H9 (cell line): ENCODE results near the gene GAB3. TPM values are rescaled to one million over a fixed set of nuclear protein-coding genes. Genes with fewer than 3 reads are reported as not detected.

ENCODE experiments used
- DNase-seq: peaks from one replicate; pipeline ENCODE4 v3.0.0-alpha.2; 2017
- H2AFZ ChIP-seq: one replicate; pipeline ENCODE4 v1.6.1; 2013; ENCODE audit warnings: mild to moderate bottlenecking, low read length, control low read depth, moderate library complexity
- H2AK5ac ChIP-seq: 2 replicates; pipeline ENCODE4 v1.6.1; 2013; ENCODE audit warnings: low read length, control low read depth, mixed read lengths; ENCODE audit not compliant: insufficient read length
- H2BK120ac ChIP-seq: one replicate; pipeline ENCODE4 v1.6.1; 2013; ENCODE audit warnings: low read depth, mild to moderate bottlenecking, low read length, control low read depth, inconsistent platforms; ENCODE audit not compliant: poor library complexity, severe bottlenecking
- H2BK12ac ChIP-seq: 2 replicates; pipeline ENCODE4 v1.6.1; 2013; ENCODE audit warnings: low read length, control low read depth, mixed read lengths, low read depth; ENCODE audit not compliant: insufficient read length
- H2BK15ac ChIP-seq: 2 replicates; pipeline ENCODE4 v1.6.1; 2013; ENCODE audit warnings: low read depth, low read length, control low read depth
- H2BK20ac ChIP-seq: one replicate; pipeline ENCODE4 v1.6.1; 2013; ENCODE audit warnings: low read depth, mild to moderate bottlenecking, low read length, control low read depth, inconsistent platforms; ENCODE audit not compliant: poor library complexity, severe bottlenecking
- H2BK5ac ChIP-seq: 2 replicates; pipeline ENCODE4 v1.6.1; 2013; ENCODE audit warnings: low read length, control low read depth, mixed read lengths; ENCODE audit not compliant: insufficient read length
- H3K14ac ChIP-seq: 2 replicates; pipeline ENCODE4 v1.6.1; 2013; ENCODE audit warnings: low read length, control low read depth; ENCODE audit not compliant: insufficient read depth
- H3K18ac ChIP-seq: 2 replicates; pipeline ENCODE4 v1.6.1; 2013; ENCODE audit warnings: low read depth, mild to moderate bottlenecking, mixed read lengths, low read length, control low read depth; ENCODE audit not compliant: insufficient read length
- H3K23ac ChIP-seq: 2 replicates; pipeline ENCODE4 v1.6.1; 2013; ENCODE audit warnings: low read length, control low read depth, mixed read lengths, low read depth; ENCODE audit not compliant: insufficient read length
- H3K23me2 ChIP-seq: 2 replicates; pipeline ENCODE4 v1.6.1; 2013; ENCODE audit warnings: low read depth, mild to moderate bottlenecking, mixed read lengths, low read length, control low read depth; ENCODE audit not compliant: insufficient read length, poor library complexity, severe bottlenecking
- H3K27ac ChIP-seq: 2 replicates; pipeline ENCODE4 v1.5.1; 2013; ENCODE audit warnings: low read length, control low read depth, mixed read lengths, low read depth; ENCODE audit not compliant: insufficient read length
- H3K27me3 ChIP-seq: 2 replicates; pipeline ENCODE4 v1.6.1; 2013; ENCODE audit warnings: low read length, control low read depth, inconsistent platforms; ENCODE audit not compliant: insufficient read depth
- H3K4ac ChIP-seq: 2 replicates; pipeline ENCODE4 v1.6.1; 2013; ENCODE audit warnings: low read depth, mild to moderate bottlenecking, control low read depth, inconsistent platforms, low read length, moderate library complexity
- H3K4me1 ChIP-seq: 2 replicates; pipeline ENCODE4 v1.6.1; 2013; ENCODE audit warnings: low read length, control low read depth, inconsistent platforms; ENCODE audit not compliant: insufficient read depth
- H3K4me2 ChIP-seq: 2 replicates; pipeline ENCODE4 v1.6.1; 2013; ENCODE audit warnings: low read length, control low read depth, mixed read lengths; ENCODE audit not compliant: insufficient read length, insufficient read depth
- H3K56ac ChIP-seq: 2 replicates; pipeline ENCODE4 v1.6.1; 2013; ENCODE audit warnings: low read depth, mild to moderate bottlenecking, mixed read lengths, low read length, control low read depth; ENCODE audit not compliant: insufficient read length
- H3K79me1 ChIP-seq: 2 replicates; pipeline ENCODE4 v1.6.1; 2013; ENCODE audit warnings: low read depth, mild to moderate bottlenecking, moderate library complexity, low read length, control low read depth, inconsistent platforms; ENCODE audit not compliant: insufficient read depth, poor library complexity, severe bottlenecking
- H3K79me2 ChIP-seq: 2 replicates; pipeline ENCODE4 v1.6.1; 2013; ENCODE audit warnings: low read length, control low read depth, inconsistent platforms; ENCODE audit not compliant: insufficient read depth
- H3K9ac ChIP-seq: 2 replicates; pipeline ENCODE4 v1.6.1; 2013; ENCODE audit warnings: low read length, control low read depth, mixed read lengths; ENCODE audit not compliant: insufficient read length; ENCODE audit errors: extremely low read depth
- H3K9me3 ChIP-seq: one replicate; pipeline ENCODE4 v1.6.1; 2013; ENCODE audit warnings: low read depth, low read length, inconsistent platforms; ENCODE audit not compliant: control insufficient read depth
- H3T11ph ChIP-seq: one replicate; pipeline ENCODE4 v1.6.1; 2013; ENCODE audit warnings: mild to moderate bottlenecking, low read length, control low read depth, inconsistent platforms
- H4K20me1 ChIP-seq: one replicate; pipeline ENCODE4 v1.6.1; 2013; ENCODE audit not compliant: control insufficient read depth, insufficient read length, insufficient read depth
- H4K5ac ChIP-seq: 2 replicates; pipeline ENCODE4 v1.6.1; 2013; ENCODE audit warnings: low read depth, mild to moderate bottlenecking, mixed read lengths, low read length, control low read depth; ENCODE audit not compliant: insufficient read length
- H4K8ac ChIP-seq: replicated peaks from 2 replicates; pipeline ENCODE4 v1.6.1; 2013; ENCODE audit warnings: low read length, control low read depth, mixed read lengths, low read depth; ENCODE audit not compliant: insufficient read length
- H4K91ac ChIP-seq: 2 replicates; pipeline ENCODE4 v1.6.1; 2013; ENCODE audit warnings: low read depth, mild to moderate bottlenecking, moderate library complexity, mixed read lengths, low read length, control low read depth; ENCODE audit not compliant: insufficient read length
- H3K27ac Mint-ChIP-seq, 3 experiments: 2 replicates in 2 of 3; 3 replicates in 1 of 3; pipeline ENCODE4 v1.8.0; 2020 to 2021; ENCODE audit warnings: mixed read lengths in 3 of 3, mild to moderate bottlenecking in 1 of 3, moderate library complexity in 1 of 3
- H3K27me3 Mint-ChIP-seq: 2 replicates; pipeline ENCODE4 v1.8.0; 2021; ENCODE audit warnings: low read depth, mild to moderate bottlenecking, moderate library complexity, mixed read lengths
- H3K36me3 Mint-ChIP-seq, 3 experiments: 2 replicates in 2 of 3; 3 replicates in 1 of 3; pipeline ENCODE4 v1.8.0; 2020 to 2021; ENCODE audit warnings: low read depth in 3 of 3, mixed read lengths in 3 of 3; ENCODE audit not compliant: insufficient read depth in 1 of 3
- H3K4me1 Mint-ChIP-seq, 2 experiments: 2 replicates each; pipeline ENCODE4 v1.8.0; 2020; ENCODE audit warnings: mixed read lengths in 2 of 2
- H3K4me3 Mint-ChIP-seq, 2 experiments: 2 replicates in 1 of 2; 3 replicates in 1 of 2; pipeline ENCODE4 v1.8.0; 2020 to 2021; ENCODE audit warnings: mild to moderate bottlenecking in 2 of 2, mixed read lengths in 2 of 2, moderate library complexity in 1 of 2
- H3K9me3 Mint-ChIP-seq, 2 experiments: 2 replicates in 1 of 2; 3 replicates in 1 of 2; pipeline ENCODE4 v1.8.0; 2020; ENCODE audit warnings: mild to moderate bottlenecking in 2 of 2, mixed read lengths in 2 of 2, moderate library complexity in 1 of 2
- CTCF ChIP-seq: fragments of 200-600 bp; sonication (generic); conservative IDR thresholded peaks from 3 replicates; pipeline ENCODE4 v1.8.0; 2021; ENCODE audit warnings: antibody characterized with exemption, mild to moderate bottlenecking
- WGBS: extraction: QIAGEN DNeasy Blood & Tissue Kit; methylation state at CpG from one replicate; pipeline ENCODE4 v1.1.7; 2013; ENCODE audit warnings: missing lambda C conversion rate, low lambda C conversion rate, mixed read lengths; ENCODE audit not compliant: insufficient read length; ENCODE audit errors: extremely low coverage; 5-methylcytosine and 5-hydroxymethylcytosine counted together
- total RNA-seq: library from RNA; stranded (reverse); gene quantifications from 2 replicates; pipeline ENCODE4 v1.2.1, GENCODE V29; 2021

The GAB3 gene
- total RNA-seq, 1 experiment from 2014 or later = 0.46 TPM

GRCh38 chrX:154728431-154729190, 22.3 kb downstream of the GAB3 start:
- WGBS = no CpG with 5 or more reads among the region's 7 CpGs
- no peak overlapping the region; a peak in 1 of 7 replicates for H3K27ac Mint-ChIP-seq
- Histone ChIP-seq H3K56ac (no peak overlapping the region), H3K4ac (no peak overlapping the region), H3K23me2 (no peaks in the 10 kb centered on the region), H2BK120ac (no peak overlapping the region), H3K23ac (no peak overlapping the region), H2BK12ac (no peak overlapping the region), H4K20me1 (no peaks in the 10 kb centered on the region), H3K27ac (no peak overlapping the region), H3T11ph (no peak overlapping the region), H4K5ac (no peak overlapping the region), H3K4me1 (peaks cover 2% of the 10 kb centered on the region; the same call in 1 of the 2 replicates), H3K9ac (no peak overlapping the region), H2BK15ac (no peak overlapping the region), H2AFZ (no peak overlapping the region), H2BK5ac (no peak overlapping the region), H3K4me2 (no peak overlapping the region), H2BK20ac (no peak overlapping the region), H4K8ac (no peak overlapping the region), H3K79me2 (no peaks in the 10 kb centered on the region), H3K79me1 (no peaks in the 10 kb centered on the region), H3K9me3 (peaks cover 66% of the 10 kb centered on the region), H3K14ac (no peak overlapping the region), H3K27me3 (no peaks in the 10 kb centered on the region), H3K18ac (no peak overlapping the region), H4K91ac (no peak overlapping the region), H2AK5ac (no peak overlapping the region)
- H3K27me3 Mint-ChIP-seq = no peaks in the 10 kb centered on the region
- TF ChIP-seq CTCF = no peak
- H3K4me3 Mint-ChIP-seq = no peak overlapping the region
- H3K4me1 Mint-ChIP-seq = peaks cover 3 to 6% of the 10 kb centered on the region in 2 experiments; a peak in 2 of 4 replicates
- peaks cover 76 to 83% of the 10 kb centered on the region in 2 experiments for H3K9me3 Mint-ChIP-seq
- H3K36me3 Mint-ChIP-seq = peaks cover 0 to 2% (median under 1%) of the 10 kb centered on the region in 3 experiments; a peak in 4 of 7 replicates
- DNase-seq = no peak
